ENCODE data around the gene TMEM218.

TMEM218 gene

GRCh38 chr11:125049164-125049792 is 62.1 kb downstream of the TMEM218 start:
- no peak for DNase-seq

All from activated CD8-positive, alpha-beta memory T cell treated with anti-CD3 and anti-CD28 coated beads, Interleukin-2, amount 50 U/mL, for 4 hours (primary cell).